OCI-LY1 (cell line): ENCODE data around the gene SLC25A25.

Experiments
- H2AFZ ChIP-seq: fragments of 200-600 bp; sonication (generic), shearing (Covaris generic); 2 replicates; pipeline ENCODE4 v1.6.0; 2014; ENCODE audit warnings: antibody characterized with exemption, mild to moderate bottlenecking, low read length
- H3F3A ChIP-seq: fragments of 200-600 bp; sonication (generic), shearing (Covaris generic); 2 replicates; pipeline ENCODE4 v1.6.0; 2014; ENCODE audit warnings: mild to moderate bottlenecking, antibody characterized with exemption, low read length, moderate library complexity; ENCODE audit not compliant: insufficient read depth
- H3K27ac ChIP-seq: fragments of 200-600 bp; sonication (generic); 2 replicates; pipeline ENCODE4 v1.5.1; 2014; ENCODE audit warnings: low read length, mixed run types, mild to moderate bottlenecking, low read depth; ENCODE audit not compliant: poor library complexity, severe bottlenecking
- H3K27me3 ChIP-seq: fragments of 200-600 bp; sonication (generic); 2 replicates; pipeline ENCODE4 v1.6.0; 2014; ENCODE audit warnings: antibody characterized with exemption, mild to moderate bottlenecking, low read length, moderate library complexity; ENCODE audit not compliant: insufficient read depth
- H3K36me3 ChIP-seq: fragments of 200-600 bp; sonication (generic); 2 replicates; pipeline ENCODE4 v1.6.1; 2014; ENCODE audit warnings: mild to moderate bottlenecking, antibody characterized with exemption, low read length, moderate library complexity, mixed read lengths; ENCODE audit not compliant: insufficient read depth
- H3K4me1 ChIP-seq: fragments of 200-600 bp; sonication (generic); 2 replicates; pipeline ENCODE4 v1.5.1; 2014; ENCODE audit warnings: mild to moderate bottlenecking, low read length, moderate library complexity; ENCODE audit not compliant: insufficient read depth, severe bottlenecking
- H3K4me2 ChIP-seq: fragments of 200-600 bp; sonication (generic), shearing (Covaris generic); 2 replicates; pipeline ENCODE4 v1.6.1; 2014; ENCODE audit warnings: low read length
- H3K4me3 ChIP-seq: fragments of 200-600 bp; sonication (generic); 2 replicates; pipeline ENCODE4 v1.5.1; 2014; ENCODE audit warnings: low read length, low read depth, mild to moderate bottlenecking, mixed read lengths; ENCODE audit not compliant: poor library complexity, severe bottlenecking
- H3K79me2 ChIP-seq: fragments of 200-600 bp; shearing (Covaris generic); 2 replicates; pipeline ENCODE4 v1.6.1; 2016; ENCODE audit warnings: mixed run types, low read length, mixed read lengths; ENCODE audit not compliant: insufficient read depth
- H3K9ac ChIP-seq: fragments of 200-600 bp; sonication (generic), shearing (Covaris generic); 2 replicates; pipeline ENCODE4 v1.6.1; 2014; ENCODE audit warnings: mild to moderate bottlenecking, low read length, mixed read lengths
- H3K9me2 ChIP-seq: fragments of 200-600 bp; sonication (generic), shearing (Covaris generic); 2 replicates; pipeline ENCODE4 v1.6.1; 2014; ENCODE audit warnings: low read depth, mild to moderate bottlenecking, low read length, mixed read lengths
- H3K9me3 ChIP-seq: fragments of 200-600 bp; shearing (Covaris generic); 2 replicates; pipeline ENCODE4 v1.6.1; 2014; ENCODE audit warnings: low read length, mixed read lengths
- H4K20me1 ChIP-seq: fragments of 200-600 bp; sonication (generic), shearing (Covaris generic); 2 replicates; pipeline ENCODE4 v1.6.0; 2016; ENCODE audit warnings: mild to moderate bottlenecking, low read length; ENCODE audit not compliant: insufficient read depth
- CTCF ChIP-seq: fragments of 200-600 bp; sonication (generic), shearing (Covaris generic); IDR thresholded peaks from 2 replicates; pipeline ENCODE4 v1.5.1; 2017; ENCODE audit warnings: mild to moderate bottlenecking, antibody characterized with exemption, low read length, moderate library complexity, mixed read lengths
- EZH2 ChIP-seq: fragments of 200-600 bp; sonication (generic), shearing (Covaris generic); IDR thresholded peaks from 2 replicates; pipeline ENCODE4 v1.8.0; 2017; ENCODE audit warnings: borderline replicate concordance, mixed run types, mild to moderate bottlenecking, antibody characterized with exemption, low read length, moderate library complexity, mixed read lengths

Gene SLC25A25

GRCh38 chr9:128143525-128144238 is 75.7 kb downstream of the SLC25A25 start:
- H3K9me2 ChIP-seq, result no peaks in the 10 kb centered on the region

GRCh38 chr9:128144239-128145181 is 76.5 kb downstream of the SLC25A25 start:
- Histone ChIP-seq H3K36me3 (no peaks in the 10 kb centered on the region), H3K27me3 (no peaks in the 10 kb centered on the region; the same call in none of the 2 replicates), H3K9ac (no peak overlapping the region), H3K9me3 (no peaks in the 10 kb centered on the region), H3K79me2 (no peaks in the 10 kb centered on the region), H3K4me1 (no peaks in the 10 kb centered on the region), H3K9me2 (no peaks in the 10 kb centered on the region), H3K27ac (no peak overlapping the region), H3F3A (no peaks in the 10 kb centered on the region), H3K4me2 (no peak overlapping the region), H2AFZ (no peak overlapping the region), H4K20me1 (no peaks in the 10 kb centered on the region), H3K4me3 (no peak overlapping the region)
- TF ChIP-seq CTCF (no peak), EZH2 (no peak)

More at GRCh38 chr9:128143525-128144238, 75.7 kb downstream of the SLC25A25 start:
- Histone ChIP-seq H3K27ac (no peak overlapping the region), H3K27me3 (no peaks in the 10 kb centered on the region; the same call in none of the 2 replicates), H3K4me2 (no peak overlapping the region), H3F3A (no peaks in the 10 kb centered on the region), H3K9me3 (no peaks in the 10 kb centered on the region), H3K4me1 (no peaks in the 10 kb centered on the region), H3K4me3 (no peak overlapping the region), H3K9ac (no peak overlapping the region), H2AFZ (no peak overlapping the region), H3K79me2 (no peaks in the 10 kb centered on the region), H3K36me3 (no peaks in the 10 kb centered on the region), H4K20me1 (no peaks in the 10 kb centered on the region)
- TF ChIP-seq CTCF, result no peak

- Histone ChIP-seq H3K79me2 (no peaks in the 10 kb centered on the region), H3K36me3 (no peaks in the 10 kb centered on the region), H3K27me3 (no peaks in the 10 kb centered on the region; the same call in none of the 2 replicates), H3K4me2 (no peak overlapping the region), H3K9ac (no peak overlapping the region), H4K20me1 (no peaks in the 10 kb centered on the region), H3K4me3 (no peak overlapping the region), H3F3A (no peaks in the 10 kb centered on the region), H3K27ac (no peak overlapping the region), H3K9me2 (no peaks in the 10 kb centered on the region), H2AFZ (no peak overlapping the region), H3K4me1 (no peaks in the 10 kb centered on the region), H3K9me3 (no peaks in the 10 kb centered on the region)
- TF ChIP-seq EZH2, result no peak
- no peak for TF ChIP-seq CTCF
Measured at GRCh38 chr9:128145536-128145935, 77.5 kb downstream of the SLC25A25 start.
